ENCODE measurements around the gene SGPL1. TPM values are rescaled to one million over a fixed set of nuclear protein-coding genes. Genes with fewer than 3 reads are reported as not detected.

The SGPL1 gene
- total RNA-seq, 1 experiment from 2014 or later: 69.4 TPM

DNA sequence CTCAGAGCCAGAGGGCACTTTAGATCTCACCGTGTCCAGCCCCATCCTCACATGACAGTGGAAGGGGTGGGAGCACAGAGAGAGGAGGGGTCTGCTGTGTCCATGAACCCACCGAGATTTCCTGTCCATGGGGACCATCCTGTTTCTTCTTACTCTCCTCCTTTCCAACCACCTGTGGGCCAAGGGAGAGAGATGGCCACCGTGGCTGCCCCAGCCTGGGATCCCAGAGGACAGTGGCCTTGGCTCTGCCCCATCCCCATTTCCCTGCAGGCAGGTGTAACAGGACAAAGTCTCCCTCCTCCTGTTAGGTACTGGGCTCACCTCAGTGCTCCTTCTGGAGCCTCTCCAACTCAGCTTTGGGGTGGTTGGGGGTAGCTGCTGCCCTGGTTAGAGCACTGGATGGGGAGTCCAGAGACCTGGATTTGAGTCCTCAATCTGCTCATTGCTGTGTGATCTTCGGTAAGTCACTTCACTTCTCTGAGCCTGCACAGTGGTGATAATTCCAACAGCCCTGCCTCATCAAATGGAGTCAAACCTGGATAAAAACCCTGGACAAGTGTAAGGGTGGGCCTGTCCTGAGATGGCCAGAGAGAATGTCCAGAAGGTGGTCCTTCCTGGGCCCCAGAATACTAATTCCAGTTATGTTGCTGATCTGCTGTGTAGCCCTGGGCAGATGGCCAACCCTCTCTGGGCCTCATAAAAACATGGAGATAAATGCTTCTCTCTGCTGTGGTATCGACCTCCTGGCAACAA is 90.5 kb downstream of the SGPL1 start:
- POLR2A ChIA-PET: no interaction called here
- no peak overlapping the region for H2AFZ ChIP-seq (ENCODE audit: low read depth, low read length, poor library complexity, severe bottlenecking)
- RAD21 ChIA-PET (ENCODE audit: low non-redundant PET in 1 of 2, low total read pairs in 2 of 2, uncharacterized antibody in 2 of 2, unreplicated experiment in 2 of 2): no interaction called here
- no peak overlapping the region for H3K9ac ChIP-seq (ENCODE audit: low read length)
- no peaks in the 10 kb centered on the region for H3K9me3 ChIP-seq (ENCODE audit: control insufficient read depth in 1 of 2, insufficient read depth in 1 of 2, low read depth in 1 of 2, low read length in 2 of 2)
- no peaks in the 10 kb centered on the region for H4K20me1 ChIP-seq (ENCODE audit: insufficient read depth)
- CTCF ChIA-PET: interaction anchor here (1.1 kb wide), 1 partner anchor 379 kb away, joined by 3 read pairs; no protein-coding TSS in a partner anchor
- H3K36me3 ChIP-seq (ENCODE audit: control insufficient read depth in 1 of 2, insufficient read depth in 2 of 2, low read length in 2 of 2): no peaks in the 10 kb centered on the region
- no peaks in the 10 kb centered on the region for H3K27me3 ChIP-seq (ENCODE audit: insufficient read depth, low read length)
- ATAC-seq (no peak), DNase-seq (ENCODE audit: low read depth, low spot score) (no peak)
- no peak overlapping the region for H3K4me2 ChIP-seq (ENCODE audit: low read length)
- H3K4me1 ChIP-seq (ENCODE audit: control insufficient read depth in 1 of 2, insufficient read depth in 2 of 2, low read length in 2 of 2): peaks cover 0 to 9% of the 10 kb centered on the region in 2 experiments; a peak in 1 of 4 replicates
- no TSS peak for BruUV-seq (replicated peaks)
- TF ChIP-seq EGR1 (IDR thresholded peaks at IDR 0.05; ENCODE audit: low read depth) (no peak), SIN3A (IDR thresholded peaks at IDR 0.05; ENCODE audit: low read depth) (no peak), JUND (IDR thresholded peaks at IDR 0.05) (no peak), EZH2 (IDR thresholded peaks at IDR 0.05) (no peak), CEBPB (IDR thresholded peaks at IDR 0.05; ENCODE audit: low read depth) (no peak), SP1 (IDR thresholded peaks at IDR 0.05; ENCODE audit: low read depth) (no peak), POLR2A (IDR thresholded peaks at IDR 0.05; ENCODE audit: borderline replicate concordance, extremely low read depth, insufficient read depth, insufficient read length) (no peak), YY1 (IDR thresholded peaks at IDR 0.05; ENCODE audit: extremely low read depth, insufficient replicate concordance, low read depth, low read length) (no peak), CBX3 (IDR thresholded peaks at IDR 0.05; ENCODE audit: low read depth) (no peak), ELF1 (IDR thresholded peaks at IDR 0.05; ENCODE audit: borderline replicate concordance, low read depth) (no peak)
- TF ChIP-seq, protein P1, sequence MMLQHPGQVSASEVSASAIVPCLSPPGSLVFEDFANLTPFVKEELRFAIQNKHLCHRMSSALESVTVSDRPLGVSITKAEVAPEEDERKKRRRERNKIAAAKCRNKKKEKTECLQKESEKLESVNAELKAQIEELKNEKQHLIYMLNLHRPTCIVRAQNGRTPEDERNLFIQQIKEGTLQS (IDR thresholded peaks at IDR 0.05): no peak
- TF ChIP-seq, protein P2, sequence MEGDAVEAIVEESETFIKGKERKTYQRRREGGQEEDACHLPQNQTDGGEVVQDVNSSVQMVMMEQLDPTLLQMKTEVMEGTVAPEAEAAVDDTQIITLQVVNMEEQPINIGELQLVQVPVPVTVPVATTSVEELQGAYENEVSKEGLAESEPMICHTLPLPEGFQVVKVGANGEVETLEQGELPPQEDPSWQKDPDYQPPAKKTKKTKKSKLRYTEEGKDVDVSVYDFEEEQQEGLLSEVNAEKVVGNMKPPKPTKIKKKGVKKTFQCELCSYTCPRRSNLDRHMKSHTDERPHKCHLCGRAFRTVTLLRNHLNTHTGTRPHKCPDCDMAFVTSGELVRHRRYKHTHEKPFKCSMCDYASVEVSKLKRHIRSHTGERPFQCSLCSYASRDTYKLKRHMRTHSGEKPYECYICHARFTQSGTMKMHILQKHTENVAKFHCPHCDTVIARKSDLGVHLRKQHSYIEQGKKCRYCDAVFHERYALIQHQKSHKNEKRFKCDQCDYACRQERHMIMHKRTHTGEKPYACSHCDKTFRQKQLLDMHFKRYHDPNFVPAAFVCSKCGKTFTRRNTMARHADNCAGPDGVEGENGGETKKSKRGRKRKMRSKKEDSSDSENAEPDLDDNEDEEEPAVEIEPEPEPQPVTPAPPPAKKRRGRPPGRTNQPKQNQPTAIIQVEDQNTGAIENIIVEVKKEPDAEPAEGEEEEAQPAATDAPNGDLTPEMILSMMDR (IDR thresholded peaks at IDR 0.05 in 2 of 3, conservative IDR thresholded peaks at IDR 0.05 in 1 of 3; ENCODE audit: borderline replicate concordance in 1 of 3, insufficient read depth in 1 of 3, low read depth in 2 of 3, low read length in 2 of 3): no peak
- TF ChIP-seq, protein P3, sequence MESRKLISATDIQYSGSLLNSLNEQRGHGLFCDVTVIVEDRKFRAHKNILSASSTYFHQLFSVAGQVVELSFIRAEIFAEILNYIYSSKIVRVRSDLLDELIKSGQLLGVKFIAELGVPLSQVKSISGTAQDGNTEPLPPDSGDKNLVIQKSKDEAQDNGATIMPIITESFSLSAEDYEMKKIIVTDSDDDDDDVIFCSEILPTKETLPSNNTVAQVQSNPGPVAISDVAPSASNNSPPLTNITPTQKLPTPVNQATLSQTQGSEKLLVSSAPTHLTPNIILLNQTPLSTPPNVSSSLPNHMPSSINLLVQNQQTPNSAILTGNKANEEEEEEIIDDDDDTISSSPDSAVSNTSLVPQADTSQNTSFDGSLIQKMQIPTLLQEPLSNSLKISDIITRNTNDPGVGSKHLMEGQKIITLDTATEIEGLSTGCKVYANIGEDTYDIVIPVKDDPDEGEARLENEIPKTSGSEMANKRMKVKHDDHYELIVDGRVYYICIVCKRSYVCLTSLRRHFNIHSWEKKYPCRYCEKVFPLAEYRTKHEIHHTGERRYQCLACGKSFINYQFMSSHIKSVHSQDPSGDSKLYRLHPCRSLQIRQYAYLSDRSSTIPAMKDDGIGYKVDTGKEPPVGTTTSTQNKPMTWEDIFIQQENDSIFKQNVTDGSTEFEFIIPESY (IDR thresholded peaks at IDR 0.05; ENCODE audit: extremely low read depth, insufficient replicate concordance, low read length): no peak
- no peak overlapping the region for H3K4me3 ChIP-seq (replicated peaks in 1 of 2; ENCODE audit: low read depth in 1 of 2, low read length in 2 of 2)
- no peak overlapping the region for H3K27ac ChIP-seq (ENCODE audit: low read depth, low read length)
- intact Hi-C loops (cut with micrococcal nuclease): no loop called here
- no peaks in the 10 kb centered on the region for H3K9me2 ChIP-seq (ENCODE audit: insufficient read depth)
- H3K79me2 ChIP-seq (ENCODE audit: insufficient read depth, low read length): no peaks in the 10 kb centered on the region

All from HCT116 (cell line).